Measurements from ENCODE around the gene PTPN3. TPM values are rescaled to one million over a fixed set of nuclear protein-coding genes. Genes with fewer than 3 reads are reported as not detected.

Gene PTPN3
- total RNA-seq, 1 experiment from 2014 or later = 20.8 TPM

GRCh38 chr9:109349421-109349846 lies 148.7 kb downstream of the PTPN3 start:
- H3K27ac ChIP-seq (ENCODE audit: low read depth, low read length) = no peak overlapping the region
- no peaks in the 10 kb centered on the region; the same call in 1 of the 2 replicates for H3K9me2 ChIP-seq (ENCODE audit: insufficient read depth)
- ATAC-seq = no peak
- no peaks in the 10 kb centered on the region for H4K20me1 ChIP-seq (ENCODE audit: insufficient read depth)
- BruUV-seq (replicated peaks) = no TSS peak
- H3K4me1 ChIP-seq (ENCODE audit: control insufficient read depth in 1 of 2, insufficient read depth in 2 of 2, low read length in 2 of 2) = peaks cover 8 to 28% of the 10 kb centered on the region in 2 experiments; a peak in 3 of 4 replicates
- H3K9me3 ChIP-seq (ENCODE audit: control insufficient read depth in 1 of 2, insufficient read depth in 1 of 2, low read depth in 1 of 2, low read length in 2 of 2) = no peaks in the 10 kb centered on the region
- peak overlapping the region; percentile 12; the same call in 1 of the 2 replicates for H3K4me2 ChIP-seq (ENCODE audit: low read length)
- ChIA-PET POLR2A (no interaction called here), CTCF (no interaction called here), RAD21 (ENCODE audit: low non-redundant PET in 1 of 2, low total read pairs in 2 of 2, uncharacterized antibody in 2 of 2, unreplicated experiment in 2 of 2) (no interaction called here)
- H3K79me2 ChIP-seq (ENCODE audit: insufficient read depth, low read length) = no peaks in the 10 kb centered on the region
- H2AFZ ChIP-seq (ENCODE audit: low read depth, low read length, poor library complexity, severe bottlenecking) = no peak overlapping the region
- H3K9ac ChIP-seq (ENCODE audit: low read length) = no peak overlapping the region
- H3K4me3 ChIP-seq (replicated peaks in 1 of 2; ENCODE audit: low read depth in 1 of 2, low read length in 2 of 2) = no peak overlapping the region
- no peaks in the 10 kb centered on the region for H3K27me3 ChIP-seq (ENCODE audit: insufficient read depth, low read length)
- no peak for DNase-seq (ENCODE audit: low read depth, low spot score)
- TF ChIP-seq FOSL1 (IDR thresholded peaks at IDR 0.05; ENCODE audit: low read depth) (peak; percentile 29; the same call in 1 of the 2 replicates), REST (IDR thresholded peaks at IDR 0.05; ENCODE audit: low read depth) (no peak)
- no peaks in the 10 kb centered on the region for H3K36me3 ChIP-seq (ENCODE audit: control insufficient read depth in 1 of 2, insufficient read depth in 2 of 2, low read length in 2 of 2)
- intact Hi-C loops (cut with micrococcal nuclease) = loop anchor here (10.0 kb wide), 1 partner anchor 175 kb away; no protein-coding TSS in a partner anchor

GRCh38 chr9:109346904-109347303 lies 151.2 kb downstream of the PTPN3 start:
- no peak overlapping the region for H3K9ac ChIP-seq (ENCODE audit: low read length)
- H3K9me2 ChIP-seq (ENCODE audit: insufficient read depth) = no peaks in the 10 kb centered on the region
- ChIA-PET RAD21 (ENCODE audit: low non-redundant PET in 1 of 2, low total read pairs in 2 of 2, uncharacterized antibody in 2 of 2, unreplicated experiment in 2 of 2) (no interaction called here), POLR2A (no interaction called here), CTCF (interaction anchor here (2.9 kb wide), 1 partner anchor 164 kb away, joined by 18 read pairs; no protein-coding TSS in a partner anchor)
- no peak overlapping the region for H2AFZ ChIP-seq (ENCODE audit: low read depth, low read length, poor library complexity, severe bottlenecking)
- no peak for ATAC-seq
- no peaks in the 10 kb centered on the region for H4K20me1 ChIP-seq (ENCODE audit: insufficient read depth)
- H3K27me3 ChIP-seq (ENCODE audit: insufficient read depth, low read length) = no peaks in the 10 kb centered on the region
- BruUV-seq (replicated peaks) = no TSS peak
- peaks cover 8 to 28% of the 10 kb centered on the region in 2 experiments; a peak in 3 of 4 replicates for H3K4me1 ChIP-seq (ENCODE audit: control insufficient read depth in 1 of 2, insufficient read depth in 2 of 2, low read length in 2 of 2)
- H3K4me2 ChIP-seq (ENCODE audit: low read length) = no peak overlapping the region
- no peak for DNase-seq (ENCODE audit: low read depth, low spot score)
- no peaks in the 10 kb centered on the region for H3K79me2 ChIP-seq (ENCODE audit: insufficient read depth, low read length)
- no peaks in the 10 kb centered on the region for H3K9me3 ChIP-seq (ENCODE audit: control insufficient read depth in 1 of 2, insufficient read depth in 1 of 2, low read depth in 1 of 2, low read length in 2 of 2)
- no peak overlapping the region for H3K27ac ChIP-seq (ENCODE audit: low read depth, low read length)
- no peaks in the 10 kb centered on the region for H3K36me3 ChIP-seq (ENCODE audit: control insufficient read depth in 1 of 2, insufficient read depth in 2 of 2, low read length in 2 of 2)
- no peak overlapping the region for H3K4me3 ChIP-seq (replicated peaks in 1 of 2; ENCODE audit: low read depth in 1 of 2, low read length in 2 of 2)
- intact Hi-C loops (cut with micrococcal nuclease) = loop anchor here (10.0 kb wide), 1 partner anchor 178 kb away; no protein-coding TSS in a partner anchor
- TF ChIP-seq RAD21 (IDR thresholded peaks at IDR 0.05; ENCODE audit: low read depth) (no peak), REST (IDR thresholded peaks at IDR 0.05; ENCODE audit: low read depth) (no peak), YY1 (IDR thresholded peaks at IDR 0.05; ENCODE audit: extremely low read depth, insufficient replicate concordance, low read depth, low read length) (no peak), ELF1 (IDR thresholded peaks at IDR 0.05; ENCODE audit: borderline replicate concordance, low read depth) (no peak), ZFX (IDR thresholded peaks at IDR 0.05) (no peak), SRF (IDR thresholded peaks at IDR 0.05; ENCODE audit: low read depth) (no peak), TCF7L2 (IDR thresholded peaks at IDR 0.05; ENCODE audit: borderline replicate concordance, extremely low read depth, insufficient read depth, insufficient read length) (no peak), CEBPB (IDR thresholded peaks at IDR 0.05; ENCODE audit: low read depth) (no peak), EZH2phosphoT487 (IDR thresholded peaks at IDR 0.05; ENCODE audit: borderline replicate concordance) (no peak)

Data from HCT116 (cell line).